HG03354 (cell line): ENCODE results near the gene MID2.
A peak's percentile ranks its signal among the peaks of the same experiment; 100 is the strongest.
"Not testable (repeated sequence)": the region's sequence is repeated elsewhere in the genome, so short reads cannot be mapped to it uniquely, and the experiment has no call there.

Source experiments
- ATAC-seq: cut with Tn5 transposase; IDR thresholded peaks from one replicate; pipeline ENCODE4 v1.9.1; 2021; ENCODE audit warnings: mild to moderate bottlenecking; ENCODE audit not compliant: unreplicated experiment, poor library complexity, severe bottlenecking

The MID2 gene

DNA sequence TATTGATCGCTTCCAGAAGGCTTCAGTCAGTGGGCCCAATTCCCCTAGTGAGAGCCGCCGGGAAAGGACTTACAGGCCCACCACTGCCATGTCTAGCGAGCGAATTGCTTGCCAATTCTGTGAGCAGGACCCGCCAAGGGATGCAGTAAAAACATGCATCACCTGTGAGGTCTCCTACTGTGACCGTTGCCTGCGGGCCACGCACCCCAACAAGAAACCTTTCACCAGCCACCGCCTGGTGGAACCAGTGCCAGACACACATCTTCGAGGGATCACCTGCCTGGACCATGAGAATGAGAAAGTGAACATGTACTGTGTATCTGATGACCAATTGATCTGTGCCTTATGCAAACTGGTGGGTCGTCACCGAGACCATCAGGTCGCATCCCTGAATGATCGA, 15.3 kb downstream of the MID2 start:
- no peak for ATAC-seq

DNA sequence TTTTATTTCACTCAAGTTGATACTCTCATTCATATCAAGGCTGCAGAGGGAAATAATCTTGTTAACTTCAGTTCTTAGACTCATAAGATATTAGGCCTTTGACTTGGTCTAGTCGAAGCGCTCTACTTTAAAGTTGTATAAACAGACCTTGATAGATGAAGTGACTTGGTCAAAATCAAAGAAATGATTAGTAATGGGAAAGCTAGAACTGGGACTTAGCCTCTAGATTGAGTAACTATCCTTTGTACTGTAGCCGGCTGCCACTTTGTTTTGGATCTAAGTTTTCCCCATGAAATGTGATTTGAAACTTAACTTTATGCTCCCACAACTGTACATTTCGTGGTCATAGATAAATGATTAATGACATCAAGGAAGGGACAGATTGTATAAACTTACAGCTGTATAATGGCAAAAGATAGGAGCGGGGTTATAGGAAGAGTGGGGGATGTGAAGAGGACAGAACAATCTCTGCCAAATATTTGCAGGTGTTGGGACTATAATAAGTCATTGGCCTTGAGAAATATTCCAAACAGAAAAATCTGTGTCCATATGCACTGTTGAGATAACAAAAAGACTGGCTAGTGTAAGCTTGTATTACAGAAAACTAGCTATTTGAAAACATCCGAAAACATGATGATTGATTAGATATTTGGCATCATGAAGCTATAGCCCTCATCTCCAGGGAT, 17.2 kb downstream of the MID2 start:
- ATAC-seq: no peak

DNA sequence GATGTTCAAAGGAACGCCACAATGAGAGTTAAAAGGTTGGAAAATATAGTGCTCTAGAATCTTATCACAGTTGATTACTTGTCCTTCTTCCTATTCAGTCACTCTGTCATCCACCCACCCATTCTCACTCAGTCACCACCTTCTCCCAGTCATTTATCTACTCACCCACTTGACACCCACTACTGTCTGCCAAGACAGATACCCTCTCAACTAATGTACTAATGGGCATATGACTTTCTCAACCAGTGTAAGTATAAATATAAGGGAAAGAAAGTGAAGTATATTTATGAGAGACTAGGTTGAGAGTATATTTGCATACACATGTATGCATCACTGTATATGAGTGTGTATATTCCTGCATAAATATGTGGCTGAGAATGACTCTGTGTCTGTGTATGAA, 20.0 kb downstream of the MID2 start:
- no peak for ATAC-seq

DNA sequence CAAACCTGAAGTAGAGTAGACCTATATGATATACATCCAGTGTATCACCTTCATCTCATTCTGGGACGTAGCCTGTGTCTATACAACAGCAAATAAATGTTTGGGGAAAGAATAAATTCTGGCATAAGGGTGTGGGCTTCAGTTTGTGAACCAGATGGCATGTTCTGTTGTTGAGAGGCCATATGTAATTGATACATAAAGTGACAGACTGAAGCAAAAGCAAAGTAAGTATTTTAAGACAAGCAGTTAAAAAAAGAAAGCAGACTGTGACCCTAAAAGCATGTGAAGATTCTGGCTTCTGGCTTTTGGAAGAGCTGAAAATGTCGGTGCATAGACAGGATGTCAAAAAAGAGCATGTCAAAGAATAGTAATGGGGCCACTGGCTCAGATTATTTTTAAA, 22.9 kb downstream of the MID2 start:
- no peak for ATAC-seq

DNA sequence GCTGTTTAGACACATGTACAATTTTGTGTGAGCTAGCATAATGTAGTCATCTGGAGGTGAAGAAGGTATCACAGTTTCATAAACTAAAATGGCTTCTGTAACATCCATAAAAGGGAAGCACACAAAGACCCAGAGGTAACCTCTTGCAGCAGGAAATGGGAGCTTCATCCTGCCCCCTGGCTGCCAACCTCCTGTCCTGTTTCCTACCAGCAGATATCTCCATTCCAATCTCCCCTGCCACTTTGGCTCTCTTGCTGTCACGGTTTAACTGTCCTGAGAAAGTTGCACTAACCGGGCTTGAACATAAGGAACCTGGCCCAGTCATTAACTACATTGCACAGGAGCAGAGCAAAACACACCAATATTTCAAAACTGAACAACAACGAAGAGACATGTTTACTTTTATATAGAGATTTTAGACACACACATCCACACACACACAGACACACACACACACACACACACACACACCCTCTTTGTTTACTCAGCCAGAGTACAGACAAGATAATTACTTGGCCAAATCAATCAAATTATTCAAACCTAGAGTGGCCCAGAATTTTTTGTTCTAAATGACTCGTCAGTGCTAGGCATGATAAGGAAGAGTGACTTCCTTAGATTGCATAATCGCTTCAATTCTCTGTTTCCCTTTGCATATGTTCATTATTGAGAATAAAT, 24.2 kb downstream of the MID2 start:
- no peak for ATAC-seq

DNA sequence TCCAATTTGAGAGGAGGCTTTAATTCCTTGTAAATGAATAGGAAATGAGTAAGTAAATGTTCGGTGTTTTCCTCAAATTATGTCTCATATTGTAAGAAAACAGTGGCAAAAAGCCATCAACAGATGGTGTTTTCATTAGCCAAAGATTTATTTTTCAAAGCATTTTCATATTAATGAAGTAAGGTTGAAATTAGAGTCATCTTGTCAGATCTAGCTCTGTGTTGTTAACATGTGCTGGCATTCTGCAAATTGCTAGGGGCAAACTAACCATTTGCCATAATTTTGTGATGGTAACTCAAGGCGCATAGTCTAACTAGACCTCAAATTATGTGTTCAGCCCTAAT, 24.7 kb downstream of the MID2 start:
- no peak for ATAC-seq

DNA sequence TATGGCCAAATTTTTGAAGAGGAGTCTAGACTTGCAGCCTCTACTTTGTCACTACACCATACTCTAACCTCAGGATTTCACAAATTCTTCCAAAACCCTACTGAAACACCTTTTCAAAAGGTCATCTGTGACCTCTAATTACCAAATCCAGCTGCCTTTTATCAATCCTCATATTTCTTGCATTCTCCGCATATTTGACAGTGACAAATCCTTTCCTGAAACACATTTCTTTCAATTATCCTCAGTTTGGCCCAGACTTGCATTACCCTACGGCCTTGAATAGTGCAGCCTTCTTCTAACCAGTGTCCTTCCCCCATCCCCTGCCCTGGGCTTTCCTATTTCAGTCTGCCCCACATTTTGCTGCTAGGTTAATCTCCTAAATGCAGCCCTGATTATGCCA, 25.5 kb downstream of the MID2 start:
- ATAC-seq: no peak

DNA sequence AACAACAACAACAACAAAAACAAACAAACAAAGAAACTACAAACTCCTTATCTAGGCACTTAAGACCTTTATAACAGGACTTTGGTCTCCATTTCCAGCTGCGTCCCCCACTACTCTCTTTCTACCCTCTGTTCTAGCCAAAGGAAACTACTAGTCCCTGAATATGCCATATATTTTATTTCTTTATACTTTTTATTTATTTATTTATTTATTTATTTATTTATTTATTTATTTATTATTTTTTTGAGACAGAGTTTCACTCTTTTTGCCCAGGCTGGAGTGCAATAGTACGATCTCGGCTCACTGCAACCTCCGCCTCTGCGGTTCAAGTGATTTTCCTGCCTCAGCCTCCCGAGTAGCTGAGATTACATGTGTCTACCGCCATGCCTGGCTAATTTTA, 26.0 kb downstream of the MID2 start:
- not testable (repeated sequence) for ATAC-seq

DNA sequence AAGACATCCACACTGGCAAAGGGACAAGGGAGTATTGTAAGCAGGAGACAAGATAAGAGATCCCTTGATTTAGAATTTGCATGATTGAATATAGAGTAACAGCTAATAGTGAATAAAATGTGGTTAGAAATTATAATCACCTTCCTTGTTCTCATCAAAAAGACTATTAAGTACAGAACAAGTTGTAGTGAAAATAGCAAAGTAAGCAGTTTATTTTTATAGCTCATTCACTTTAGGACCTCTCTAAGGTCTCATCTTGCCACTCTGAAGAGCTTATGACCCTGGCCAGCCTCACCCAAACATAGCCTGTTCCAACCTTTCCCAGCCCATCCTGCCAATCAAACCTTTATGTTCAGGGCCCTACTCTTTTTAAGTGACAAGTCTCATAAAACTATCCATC, 30.6 kb downstream of the MID2 start:
- no peak for ATAC-seq

DNA sequence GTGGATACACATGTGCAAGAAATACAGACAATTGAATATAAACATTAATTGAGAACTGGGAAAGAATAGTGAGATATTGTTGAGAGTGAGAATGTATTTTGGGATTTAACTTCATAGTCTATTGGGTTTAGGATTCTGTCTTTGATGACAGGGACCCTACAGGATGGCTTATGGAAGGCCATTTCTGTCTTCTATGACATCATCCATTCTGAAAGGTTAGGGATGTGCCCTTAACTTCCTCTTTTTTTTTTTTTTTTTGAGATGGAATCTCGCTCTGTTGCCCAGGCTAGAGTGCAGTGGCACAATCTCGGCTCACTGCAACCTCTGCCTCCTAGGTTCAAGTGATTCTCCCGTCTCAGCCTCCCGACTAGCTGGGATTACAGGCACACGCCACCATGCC, 31.4 kb downstream of the MID2 start:
- ATAC-seq: not testable (repeated sequence)

DNA sequence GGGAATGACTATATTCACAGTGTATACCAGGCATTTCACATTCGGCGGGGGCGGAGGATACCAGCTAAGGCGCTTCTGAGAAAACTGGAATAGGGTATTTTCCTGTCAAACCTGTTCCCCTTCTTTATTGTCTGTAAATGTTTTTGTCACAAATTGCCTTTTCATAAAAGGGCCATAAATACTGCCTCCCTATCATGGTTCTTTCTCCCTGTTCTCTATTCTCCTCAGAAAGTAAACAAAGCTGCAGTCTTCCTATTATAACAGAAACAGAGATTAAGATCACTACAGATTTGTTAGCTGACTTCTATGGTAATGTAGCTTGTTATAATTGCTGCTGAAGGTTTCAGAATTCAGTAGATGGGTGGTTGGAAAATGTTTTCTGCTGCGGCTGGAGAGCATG, 32.2 kb downstream of the MID2 start:
- no peak for ATAC-seq

DNA sequence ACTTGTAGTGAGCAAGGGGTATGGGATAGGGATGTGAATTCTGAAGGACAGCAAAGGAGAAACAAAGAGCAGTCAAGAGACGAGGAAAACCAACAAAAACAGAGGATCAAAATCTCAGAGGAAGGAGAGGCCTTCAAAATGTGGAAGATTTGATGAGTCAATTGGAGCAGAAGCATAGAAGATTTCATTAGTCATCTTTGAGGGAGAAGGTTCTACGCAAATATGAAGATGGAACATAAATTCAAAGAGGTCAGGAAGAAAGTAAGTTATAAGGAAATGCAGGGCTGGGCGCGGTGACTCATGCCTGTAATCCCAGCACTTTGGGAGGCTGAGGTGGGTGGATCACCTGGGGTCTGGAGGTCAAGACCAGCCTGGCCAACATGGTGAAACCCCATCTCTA, 35.4 kb downstream of the MID2 start:
- ATAC-seq: no peak

DNA sequence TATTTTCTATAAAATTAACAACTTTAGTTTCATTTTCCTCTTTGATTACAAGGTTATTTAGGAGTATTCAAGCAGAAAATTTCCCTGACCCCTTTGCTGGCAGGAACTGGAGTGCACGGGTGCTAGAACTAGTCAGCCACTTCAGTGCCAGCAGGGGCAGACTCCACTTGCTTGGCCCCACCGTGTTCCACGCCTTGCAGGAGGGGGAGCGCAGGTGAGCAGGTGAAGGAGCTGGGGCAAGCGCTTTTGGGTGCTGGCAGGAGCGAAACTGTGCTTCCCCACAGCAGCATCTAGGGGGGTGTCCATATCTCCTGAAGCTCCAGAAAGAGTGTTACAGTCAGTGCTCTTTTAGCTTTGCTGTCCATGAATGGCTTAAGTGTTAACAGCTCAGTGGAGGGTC, 45.5 kb downstream of the MID2 start:
- ATAC-seq: no peak

DNA sequence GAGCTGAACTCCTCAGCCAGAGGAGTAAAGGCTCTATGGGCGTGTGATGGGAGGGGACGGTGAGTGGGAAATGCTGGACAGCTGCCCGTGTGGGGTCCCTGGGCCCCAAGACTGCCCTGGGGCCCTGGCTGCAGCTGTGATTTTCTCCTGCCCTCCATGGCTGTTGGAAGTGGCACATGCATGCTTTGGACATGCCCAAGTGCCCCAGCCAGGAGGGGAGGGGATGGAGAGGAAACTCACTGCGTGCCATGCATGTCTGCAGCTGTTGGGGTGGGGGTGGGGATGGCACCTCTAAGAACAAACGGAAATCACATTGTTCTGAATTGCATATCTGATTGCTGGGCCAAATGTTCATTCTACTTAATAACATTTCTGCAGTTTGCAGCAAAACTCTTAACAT, 52.4 kb downstream of the MID2 start:
- no peak for ATAC-seq

DNA sequence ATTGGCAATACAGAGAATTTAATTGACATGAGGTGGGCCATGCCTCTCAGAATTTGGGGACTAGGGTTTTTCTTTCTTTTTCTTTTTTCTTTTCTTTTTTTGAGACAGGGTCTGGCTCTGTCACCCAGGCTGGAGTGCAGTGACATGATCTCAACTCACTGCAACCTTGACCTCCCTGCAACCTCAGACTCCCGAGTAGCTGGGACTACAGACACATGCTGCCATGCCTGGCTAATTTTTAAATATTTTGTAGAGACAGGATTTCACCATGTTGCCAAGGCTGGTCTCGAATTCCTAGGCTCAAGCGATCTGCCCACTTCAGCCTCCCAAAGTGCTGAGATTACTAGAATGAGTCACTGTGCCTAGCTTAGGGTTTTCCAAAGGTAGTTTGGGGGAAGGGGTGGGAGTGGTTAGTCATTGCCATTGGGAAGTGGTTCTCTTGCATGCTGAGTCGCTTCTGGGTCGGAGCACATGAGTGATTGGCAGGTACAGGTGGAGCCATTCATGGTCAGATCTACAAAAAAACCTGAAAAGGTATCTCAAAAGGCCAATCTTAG, 54.5 kb downstream of the MID2 start:
- no peak for ATAC-seq

DNA sequence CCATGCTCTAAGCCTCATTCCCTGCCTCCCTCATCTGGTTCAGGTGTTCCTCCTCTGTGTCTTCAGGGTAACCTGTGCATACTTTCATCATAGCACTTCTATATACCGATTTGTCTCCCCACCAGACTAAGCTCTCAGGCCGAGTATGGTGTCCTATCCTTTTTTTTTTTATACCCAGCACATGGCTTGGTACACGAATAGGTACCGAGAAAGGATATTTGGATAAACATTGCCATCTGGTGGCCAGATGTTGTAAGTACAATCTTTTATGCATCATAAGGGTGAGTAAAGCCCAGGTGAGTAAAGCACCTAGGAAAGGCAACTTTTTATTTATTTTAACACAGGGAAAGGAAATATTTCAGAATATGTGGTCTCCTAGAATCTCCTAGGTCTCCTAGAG, 68.4 kb downstream of the MID2 start:
- peak; percentile 93 for ATAC-seq

DNA sequence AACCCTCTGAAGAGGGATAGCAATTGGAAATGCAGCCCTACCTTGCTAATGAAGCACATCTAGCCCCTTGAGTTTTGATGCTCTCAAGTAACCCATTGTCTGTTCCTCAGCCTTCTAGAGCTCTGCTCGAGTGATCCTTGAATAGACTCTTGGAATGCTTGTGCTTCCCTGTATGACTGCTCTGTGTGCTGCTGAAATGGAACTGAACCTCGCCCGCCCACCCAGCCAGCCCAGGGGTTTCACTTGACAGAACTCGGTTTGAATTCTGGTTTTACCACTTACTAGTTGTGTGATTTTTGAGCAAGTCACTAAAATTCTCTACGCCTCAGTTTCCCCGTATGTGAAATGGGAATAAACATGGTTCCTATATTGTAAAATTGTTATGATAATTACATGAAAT, 77.1 kb downstream of the MID2 start:
- no peak for ATAC-seq

DNA sequence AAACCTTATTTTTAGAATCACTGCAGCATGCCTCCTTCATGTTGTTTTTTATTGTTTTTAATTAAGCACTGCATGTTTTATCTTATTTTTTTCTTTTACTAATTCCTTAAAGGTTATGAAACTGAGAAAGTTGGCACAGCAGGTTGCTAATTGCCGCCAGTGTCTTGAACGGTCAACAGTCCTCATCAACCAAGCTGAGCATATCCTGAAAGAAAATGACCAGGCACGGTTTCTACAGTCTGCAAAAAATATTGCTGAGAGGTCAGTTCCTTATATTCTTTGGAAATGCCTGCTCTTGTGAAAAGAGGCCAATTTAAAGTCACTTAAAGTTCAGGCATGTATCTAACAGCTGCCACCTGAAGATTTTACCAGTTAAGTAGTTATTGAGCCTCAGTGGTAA, 79.7 kb downstream of the MID2 start:
- ATAC-seq: no peak

DNA sequence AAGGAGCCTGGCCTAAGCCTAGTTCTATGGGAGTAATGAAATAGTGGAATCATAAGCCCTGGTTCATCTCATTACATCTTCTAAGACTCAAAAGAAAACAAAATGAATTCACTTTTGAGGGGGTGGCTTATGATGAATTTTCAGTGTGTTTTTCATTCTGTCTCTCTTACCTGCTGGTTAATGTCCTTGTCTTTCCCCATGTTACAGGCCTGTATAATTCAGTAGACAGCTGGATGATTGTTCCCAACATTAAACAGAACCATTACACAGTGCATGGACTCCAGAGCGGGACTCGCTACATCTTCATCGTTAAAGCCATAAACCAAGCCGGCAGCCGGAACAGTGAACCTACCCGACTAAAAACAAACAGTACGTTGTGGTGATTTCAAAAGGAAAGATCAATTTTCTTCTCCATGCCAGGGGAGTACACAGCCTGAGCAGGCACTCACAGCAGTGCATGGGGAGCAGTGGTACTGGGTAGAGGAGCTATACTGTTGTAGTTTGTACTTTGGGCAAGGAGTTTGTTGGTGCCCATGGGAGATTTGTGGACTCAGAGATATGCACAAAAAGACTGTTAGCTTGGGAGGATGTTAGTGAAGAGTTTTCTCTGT, 98.6 kb downstream of the MID2 start:
- no peak for ATAC-seq

DNA sequence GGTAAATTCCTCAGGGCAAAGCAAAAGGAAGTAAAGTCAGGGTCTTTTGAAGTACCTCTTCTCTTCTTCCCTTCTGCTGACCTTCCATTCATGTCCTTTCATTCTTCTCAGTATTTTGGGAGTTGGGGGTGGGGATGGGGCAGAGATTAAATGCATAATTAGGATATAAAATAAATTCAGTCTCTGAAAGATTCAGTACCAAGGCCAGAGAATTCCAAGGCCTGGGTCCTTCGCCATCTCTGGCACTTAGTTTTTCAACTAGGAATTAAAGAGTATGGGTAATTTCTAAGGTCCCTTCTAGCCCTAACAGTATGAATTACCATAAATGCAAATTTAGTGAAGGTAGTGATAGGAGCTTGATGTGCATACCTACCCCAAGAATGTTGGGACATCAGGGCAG, 108.6 kb downstream of the MID2 start:
- ATAC-seq: no peak

DNA sequence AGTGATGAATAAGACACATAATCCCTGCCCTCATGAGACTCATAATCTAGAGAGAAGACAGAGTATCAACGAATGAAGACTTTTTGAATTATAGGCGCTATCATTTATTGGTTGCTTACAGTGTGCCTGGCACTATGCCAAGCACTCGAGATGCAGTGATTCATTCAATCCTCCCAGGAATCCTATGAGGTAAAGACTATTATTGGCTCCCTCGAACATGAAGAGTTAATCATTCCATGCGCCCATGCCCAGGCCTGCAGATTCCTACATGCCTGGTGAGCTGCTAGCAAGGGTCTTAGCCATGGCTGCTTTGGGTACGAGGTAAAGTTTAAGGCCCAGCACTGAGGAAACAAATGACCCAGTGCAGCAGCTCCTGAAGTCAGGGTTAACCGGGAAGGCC, 109.5 kb downstream of the MID2 start:
- no peak for ATAC-seq
